Prostate gland (tissue), 2 donors: ENCODE data around the gene SLC35D3.

Source experiments
- CTCF ChIP-seq, 4 experiments: fragments of 200-600 bp in 2 of 4; fragments of 450-650 bp in 2 of 4; sonication (generic) in 2 of 4; IDR thresholded peaks; 1 replicate in 3 of 4; 2 replicates in 1 of 4; pipeline ENCODE4 v1.5.1; 2016 to 2019; ENCODE audit warnings: antibody characterized with exemption in 4 of 4, mild to moderate bottlenecking in 2 of 4, moderate library complexity in 2 of 4
- POLR2A ChIP-seq: fragments of 450-650 bp; IDR thresholded peaks from one replicate; pipeline ENCODE4 v1.6.1; 2016; ENCODE audit warnings: antibody characterized with exemption, mild to moderate bottlenecking

DNA sequence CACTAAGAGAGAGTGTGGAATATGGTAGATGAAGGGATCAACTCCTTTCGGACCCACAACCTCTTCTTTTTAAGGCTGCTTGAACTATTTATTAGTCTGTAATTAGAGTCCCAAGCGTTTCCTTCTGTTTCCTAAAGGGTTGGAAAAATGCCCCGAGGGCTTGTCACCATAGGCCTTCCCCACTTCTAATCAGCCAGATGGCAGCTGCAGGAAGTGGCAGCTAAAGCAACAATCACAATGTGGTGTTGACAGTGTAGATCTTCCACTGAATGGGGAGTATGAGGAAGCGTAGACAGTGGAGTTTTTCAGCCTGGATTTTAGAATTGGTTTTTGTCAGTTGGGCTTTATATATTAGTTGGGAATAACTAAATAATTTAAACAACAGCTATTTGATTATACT lies 40.6 kb downstream of the SLC35D3 start:
- TF ChIP-seq POLR2A = no peak
- no peak for TF ChIP-seq CTCF (IDR thresholded peaks at IDR 0.05)
